Stimulated activated CD8-positive, alpha-beta memory T cell treated with anti-CD3 and anti-CD28 coated beads, Interleukin-12 subunit alpha, Interleukin-12 subunit beta, amount 100 ng/mL, for 4 hours (primary cell): Measurements from ENCODE around the gene CFAP65.

ENCODE experiments used
- DNase-seq: peaks from one replicate; pipeline ENCODE4 v3.0.0-alpha.2; 2020; ENCODE audit warnings: low read depth

CFAP65 gene

GRCh38 chr2:219060821-219061791 lies 19.8 kb upstream of the CFAP65 start, which contains the start of gene IHH:
Gene IHH (minus strand): TSS chr2:219060921. CDS start chr2:219060467, 454 bp downstream.
- no peak for DNase-seq

- no peak for DNase-seq
Observed at GRCh38 chr2:219059725-219060682, 18.7 kb upstream of the CFAP65 start.

- no peak for DNase-seq
Observed at GRCh38 chr2:219059375-219059724, 18.0 kb upstream of the CFAP65 start.

- DNase-seq: no peak
Observed at GRCh38 chr2:219058541-219059374, 17.4 kb upstream of the CFAP65 start.

GRCh38 chr2:219057709-219058540 lies 16.6 kb upstream of the CFAP65 start:
- peak; percentile 63 for DNase-seq

- DNase-seq: no peak
Observed at GRCh38 chr2:219056896-219057708, 15.8 kb upstream of the CFAP65 start.

GRCh38 chr2:219056176-219056895 lies 15.0 kb upstream of the CFAP65 start:
- DNase-seq: no peak

GRCh38 chr2:219054956-219055903 lies 13.9 kb upstream of the CFAP65 start:
- no peak for DNase-seq

- no peak for DNase-seq
Observed at GRCh38 chr2:219049282-219049681, 8.0 kb upstream of the CFAP65 start.

GRCh38 chr2:219045937-219046550 lies 4.7 kb upstream of the CFAP65 start:
- DNase-seq: no peak

- DNase-seq: no peak
Observed at GRCh38 chr2:219042750-219043149, 1.4 kb upstream of the CFAP65 start.

GRCh38 chr2:219042157-219042556 lies 841 bp upstream of the CFAP65 start:
- no peak for DNase-seq

GRCh38 chr2:219038600-219038999 lies 2.7 kb downstream of the CFAP65 start:
- DNase-seq: no peak

- DNase-seq: no peak
Observed at GRCh38 chr2:219037783-219038499, 3.4 kb downstream of the CFAP65 start.

GRCh38 chr2:219035942-219036341 lies 5.4 kb downstream of the CFAP65 start:
- DNase-seq: no peak

- no peak for DNase-seq
Observed at GRCh38 chr2:219034823-219035222, 6.5 kb downstream of the CFAP65 start.
